NCI-H510A treated with DMSO at 0.1 percent for 48 hours (cell line): ENCODE data around the gene PTF1A.

Source experiments
- DNase-seq: peaks from one replicate; lab custom pipeline; 2025; lab: John Stamatoyannopoulos, UW

The PTF1A gene

DNA sequence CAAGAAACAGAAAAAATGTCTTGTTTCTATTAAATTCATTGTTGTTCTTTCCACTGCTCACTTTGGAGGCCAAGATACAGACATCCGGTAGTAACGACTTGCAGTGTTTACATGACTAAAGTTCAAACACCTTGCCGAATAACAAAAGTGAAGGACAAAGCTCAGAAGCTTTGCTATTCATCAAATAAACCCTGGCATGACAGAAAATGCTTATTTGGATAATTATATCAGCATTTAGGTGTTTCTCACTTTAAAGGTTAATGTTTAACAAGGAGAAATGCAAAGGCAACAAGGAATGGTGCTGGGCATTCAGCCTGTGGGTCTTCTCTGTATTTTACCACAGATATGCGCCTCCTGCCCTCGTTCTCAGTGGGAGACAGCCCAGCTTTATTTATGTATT, 5.4 kb upstream of the PTF1A start:
- no peak for DNase-seq

DNA sequence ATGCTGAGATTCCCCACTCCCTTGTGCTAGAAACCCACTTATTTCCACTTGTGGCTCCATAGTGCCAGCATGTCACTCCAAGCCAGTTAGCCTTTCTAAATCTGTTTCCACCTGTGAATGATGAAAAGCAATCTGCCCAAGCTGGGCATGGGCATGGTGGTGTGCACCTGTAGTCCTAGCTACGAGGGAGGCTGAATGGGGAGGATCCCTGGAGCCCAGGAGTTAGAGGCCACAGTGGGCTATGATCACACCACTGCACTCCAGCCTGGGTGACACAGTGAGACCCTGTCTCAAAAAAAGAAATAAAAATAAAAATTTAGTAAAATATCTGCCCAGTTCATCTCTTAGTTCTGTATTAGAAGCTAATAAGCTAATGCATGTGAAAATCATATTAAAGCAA, 5.0 kb upstream of the PTF1A start:
- DNase-seq = no peak

- no peak for DNase-seq
These were observed 3.1 kb upstream of the PTF1A start for GRCh38 chr10:23189024-23189423.

DNA sequence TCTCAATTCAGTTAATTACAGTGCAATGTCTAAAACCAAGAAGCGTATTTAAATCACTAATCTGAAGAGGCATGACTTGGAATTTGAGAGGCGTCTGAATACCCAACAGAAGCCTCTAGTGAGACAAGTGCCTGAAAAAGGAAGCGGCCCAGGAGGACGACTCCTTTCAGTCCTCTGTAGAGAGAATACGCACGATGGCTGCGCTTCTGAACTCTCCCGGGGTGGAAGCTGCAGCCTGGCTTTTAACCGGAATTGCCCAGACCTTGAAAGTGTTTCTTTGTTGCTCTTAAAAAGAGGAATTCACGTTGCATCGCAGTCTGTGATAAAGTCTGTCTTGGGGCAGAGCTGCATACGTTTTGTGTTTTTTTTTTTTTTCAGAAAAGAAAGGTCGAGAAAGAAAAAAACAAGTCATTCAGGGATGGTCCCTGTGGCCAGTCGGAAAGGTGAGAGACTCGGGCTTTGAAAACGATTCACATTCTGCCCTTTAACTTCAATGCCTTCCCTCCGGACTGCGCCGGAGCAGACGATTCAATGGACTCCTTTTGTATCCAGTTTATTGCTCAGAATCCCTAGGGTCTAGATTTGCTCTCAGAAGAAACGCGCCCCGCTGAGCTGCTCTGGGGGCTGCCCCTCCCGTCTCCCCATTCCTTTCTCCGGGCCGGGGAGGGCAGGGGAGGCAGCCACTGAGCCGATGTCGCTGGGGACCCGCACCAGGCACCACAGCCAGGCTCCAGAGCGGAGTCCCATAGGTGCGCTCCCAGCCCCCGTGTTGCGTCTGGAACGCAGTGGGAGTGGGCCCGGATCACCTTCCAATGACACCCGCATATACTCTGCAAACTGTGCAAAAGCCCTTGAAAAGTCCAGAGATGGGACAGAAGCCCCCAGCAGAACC, 994 bp upstream of the PTF1A start:
- no peak for DNase-seq

GRCh38 chr10:23192712-23193434, 761 bp downstream of the PTF1A start:
- DNase-seq = no peak

GRCh38 chr10:23193435-23194074, 1.4 kb downstream of the PTF1A start:
- no peak for DNase-seq

- no peak for DNase-seq
These were observed 2.4 kb downstream of the PTF1A start for GRCh38 chr10:23194471-23194965.

- no peak for DNase-seq
These were observed 3.1 kb downstream of the PTF1A start for GRCh38 chr10:23194966-23195845.

- DNase-seq = no peak
These were observed 3.9 kb downstream of the PTF1A start for GRCh38 chr10:23195846-23196600.

DNA sequence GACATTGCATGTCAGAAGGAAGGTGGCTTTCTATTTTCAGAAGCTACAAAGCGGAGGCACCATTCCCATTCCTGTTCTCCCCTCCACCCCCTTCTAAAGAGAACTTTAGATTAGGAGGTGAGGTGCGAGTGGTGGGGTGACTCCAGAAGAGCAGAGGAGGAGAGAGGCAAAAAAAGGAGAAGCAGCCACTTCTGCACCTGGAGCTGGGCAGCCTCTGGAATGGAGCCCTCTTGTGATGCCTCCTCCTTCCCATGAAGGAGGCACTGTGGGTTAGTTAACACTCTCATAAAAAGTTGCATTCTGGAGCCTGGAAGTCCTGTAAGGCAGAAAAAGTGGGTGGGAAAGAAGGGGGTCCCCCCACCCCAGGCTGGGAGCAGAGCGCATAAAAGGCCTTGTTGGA, 4.8 kb downstream of the PTF1A start:
- DNase-seq = no peak

- no peak for DNase-seq
These were observed 5.3 kb downstream of the PTF1A start for GRCh38 chr10:23197416-23197861.

GRCh38 chr10:23198610-23198939, 6.5 kb downstream of the PTF1A start:
- no peak for DNase-seq

- DNase-seq = no peak
These were observed 7.0 kb downstream of the PTF1A start for GRCh38 chr10:23198940-23199767.

GRCh38 chr10:23199768-23200511, 7.8 kb downstream of the PTF1A start:
- DNase-seq = no peak

- DNase-seq = no peak
These were observed 8.5 kb downstream of the PTF1A start for GRCh38 chr10:23200586-23200985.

DNA sequence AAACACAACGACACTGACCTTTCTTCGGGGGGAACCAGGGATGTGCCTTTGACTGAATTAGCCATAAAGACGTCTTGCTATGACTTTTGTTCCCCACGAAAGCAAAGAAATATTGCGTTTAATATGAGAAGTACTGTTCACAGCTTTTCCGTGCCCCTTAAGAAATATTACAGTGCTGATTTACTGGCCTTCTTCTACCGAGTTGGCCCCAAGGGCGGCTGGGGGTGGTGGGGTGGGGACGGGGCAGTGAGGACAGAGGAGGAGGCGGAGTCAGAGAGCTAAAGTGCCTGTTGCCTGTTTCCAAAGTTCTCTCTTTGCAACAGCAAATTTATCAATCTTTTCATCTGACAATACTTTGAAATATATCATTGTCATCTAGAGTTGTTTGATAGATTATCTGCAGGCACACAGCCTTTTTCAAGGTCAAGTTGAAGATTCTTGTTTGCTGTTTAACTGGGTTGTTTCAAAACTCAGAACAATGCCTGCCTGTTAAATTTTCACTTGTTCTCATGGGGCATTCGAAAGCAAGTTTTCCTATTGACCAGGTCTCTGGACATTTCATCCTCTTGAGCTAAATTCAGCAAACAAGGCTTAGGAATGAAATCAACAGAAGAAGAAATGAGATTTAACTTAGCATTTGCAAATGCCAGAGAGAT, 9.0 kb downstream of the PTF1A start:
- no peak for DNase-seq

DNA sequence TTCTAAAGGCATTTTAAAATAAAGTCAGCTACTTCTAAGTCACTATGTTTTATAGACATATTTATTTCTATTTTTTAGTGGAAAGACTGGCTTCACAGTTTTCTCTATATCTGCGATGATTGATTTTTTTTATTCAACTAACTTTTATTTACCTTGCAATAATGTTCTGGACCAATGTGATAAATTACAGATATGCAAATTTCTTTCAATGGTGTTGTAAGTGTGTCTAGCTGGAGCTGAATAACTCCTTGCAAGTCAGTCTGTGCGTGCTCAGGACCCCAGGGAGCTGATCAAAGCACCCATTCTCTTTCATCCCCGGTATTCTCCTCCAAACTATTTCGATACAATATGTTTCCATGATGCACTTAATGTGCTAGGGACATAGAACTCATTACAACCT, 9.7 kb downstream of the PTF1A start:
- DNase-seq = no peak

- no peak for DNase-seq
These were observed 10.7 kb downstream of the PTF1A start for GRCh38 chr10:23202779-23203178.
